ENCODE data around the gene TNNI3.
"Not testable (repeated sequence)": the region's sequence is repeated elsewhere in the genome, so short reads cannot be mapped to it uniquely, and the experiment has no call there.

Gene TNNI3

GRCh38 chr19:55173186-55173713 lies 15.7 kb upstream of the TNNI3 start:
- no peak for DNase-seq (ENCODE audit: low read depth)

DNA sequence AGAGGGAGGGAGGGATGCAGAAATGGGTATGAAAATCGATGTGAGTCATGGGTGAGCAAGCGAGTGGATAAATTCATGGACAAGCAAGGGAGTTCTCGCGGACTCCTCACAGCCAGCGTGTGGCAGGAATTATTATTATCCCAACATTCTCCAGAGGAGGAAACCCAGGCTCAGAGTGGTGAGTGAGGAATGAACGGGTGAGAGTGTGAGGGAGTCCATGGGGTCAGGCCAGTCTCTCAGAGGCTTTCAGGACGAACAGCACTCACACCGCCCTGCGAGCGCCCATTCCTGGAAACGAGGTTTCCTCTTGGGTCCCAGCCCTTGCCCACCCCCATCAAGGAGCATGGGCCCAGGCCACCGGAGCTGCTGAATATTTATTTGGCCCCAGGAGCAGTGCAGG lies 15.2 kb upstream of the TNNI3 start:
- no peak for DNase-seq (ENCODE audit: low read depth)

GRCh38 chr19:55172318-55172717 lies 14.8 kb upstream of the TNNI3 start:
- DNase-seq (ENCODE audit: low read depth): not testable (repeated sequence)

DNA sequence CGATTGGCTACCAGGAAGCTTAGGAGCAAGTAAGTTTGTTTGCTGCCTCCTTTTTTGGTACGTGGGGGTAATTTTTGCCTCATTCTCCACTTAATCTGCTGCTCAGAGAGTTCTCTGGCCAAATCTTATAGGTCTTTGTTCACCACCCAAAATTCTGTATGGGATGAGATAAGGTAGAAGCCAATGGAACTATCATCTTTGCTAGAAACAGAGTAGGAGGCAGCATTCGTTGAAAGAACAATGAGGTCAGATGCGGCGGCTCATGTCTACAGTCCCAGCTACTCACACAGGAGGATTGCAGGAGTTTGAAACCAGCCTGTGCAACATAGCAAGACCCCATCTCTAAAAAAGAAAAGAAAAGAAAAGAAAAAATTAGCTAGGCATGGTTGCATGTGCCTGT lies 13.9 kb upstream of the TNNI3 start:
- DNase-seq (ENCODE audit: low read depth): no peak

- DNase-seq (ENCODE audit: low read depth): no peak
Measured at GRCh38 chr19:55169136-55169535, 11.6 kb upstream of the TNNI3 start.

- no peak for DNase-seq (ENCODE audit: low read depth)
Measured at GRCh38 chr19:55166530-55167268, 9.2 kb upstream of the TNNI3 start, which contains the start of gene DNAAF3. DNAAF3 (minus strand) TSS chr19:55166613; CDS start chr19:55166413, 200 bp downstream.

- DNase-seq (ENCODE audit: low read depth): no peak
Measured at GRCh38 chr19:55165952-55166529, 8.5 kb upstream of the TNNI3 start.

DNA sequence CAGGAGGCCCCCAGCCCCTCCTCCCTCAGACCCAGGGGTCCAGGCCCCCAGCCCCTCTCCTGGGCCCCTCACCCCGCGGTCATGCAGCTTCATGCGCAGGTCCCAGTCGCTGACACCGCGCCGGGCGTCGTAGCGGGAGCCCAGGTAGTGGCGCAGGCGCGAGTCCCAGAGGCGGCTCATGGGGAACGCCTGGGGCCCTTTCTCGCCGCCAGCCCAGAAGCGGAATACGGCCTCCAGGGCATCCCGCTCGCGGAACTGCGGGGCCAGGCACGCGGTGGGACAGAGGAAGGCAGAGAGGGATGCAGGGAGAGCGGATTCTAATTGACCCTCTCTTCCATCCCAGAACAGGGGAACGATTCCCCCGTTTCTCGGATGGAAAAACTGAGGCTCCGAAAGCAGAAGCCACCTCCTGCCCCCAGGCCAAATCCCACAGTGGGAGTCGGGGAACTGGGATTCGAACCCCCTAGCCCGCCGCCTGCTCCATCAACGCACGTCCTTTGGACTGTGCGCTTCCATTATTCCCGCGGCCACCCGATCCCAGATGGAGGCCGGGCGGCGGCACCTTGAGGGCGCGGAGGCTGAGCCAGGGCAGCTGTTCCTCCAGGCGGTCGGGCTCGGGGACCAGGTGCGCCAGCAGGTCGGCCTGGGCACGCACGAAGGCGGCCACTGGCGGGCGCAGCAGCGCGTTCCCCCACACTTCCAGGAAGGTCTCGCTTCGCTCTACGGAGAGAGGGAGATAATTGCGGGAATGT lies 4.2 kb upstream of the TNNI3 start:
- no peak for DNase-seq (ENCODE audit: low read depth)

DNA sequence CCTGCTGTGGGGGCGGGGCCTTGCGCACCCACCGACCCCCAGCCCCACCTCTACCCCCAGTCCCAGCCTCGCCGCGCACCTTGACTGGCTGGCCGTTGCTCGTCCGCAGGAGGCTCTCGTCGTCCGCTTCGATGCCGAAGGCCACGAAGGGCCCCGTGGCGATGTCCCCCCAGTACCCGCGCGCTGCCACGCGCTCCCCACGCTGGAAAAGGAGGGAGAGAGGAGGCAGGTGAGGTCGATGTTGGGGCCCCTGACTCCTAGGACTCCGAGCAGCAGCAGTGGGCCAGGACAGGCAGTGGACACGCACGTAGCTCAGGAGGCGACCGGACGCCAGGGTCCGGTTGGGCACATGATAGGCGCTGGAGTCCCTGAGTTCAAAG lies 3.4 kb upstream of the TNNI3 start:
- DNase-seq (ENCODE audit: low read depth): no peak

- peak; percentile 65 for DNase-seq (ENCODE audit: low read depth)
Measured at GRCh38 chr19:55160128-55160985, 2.8 kb upstream of the TNNI3 start.

DNA sequence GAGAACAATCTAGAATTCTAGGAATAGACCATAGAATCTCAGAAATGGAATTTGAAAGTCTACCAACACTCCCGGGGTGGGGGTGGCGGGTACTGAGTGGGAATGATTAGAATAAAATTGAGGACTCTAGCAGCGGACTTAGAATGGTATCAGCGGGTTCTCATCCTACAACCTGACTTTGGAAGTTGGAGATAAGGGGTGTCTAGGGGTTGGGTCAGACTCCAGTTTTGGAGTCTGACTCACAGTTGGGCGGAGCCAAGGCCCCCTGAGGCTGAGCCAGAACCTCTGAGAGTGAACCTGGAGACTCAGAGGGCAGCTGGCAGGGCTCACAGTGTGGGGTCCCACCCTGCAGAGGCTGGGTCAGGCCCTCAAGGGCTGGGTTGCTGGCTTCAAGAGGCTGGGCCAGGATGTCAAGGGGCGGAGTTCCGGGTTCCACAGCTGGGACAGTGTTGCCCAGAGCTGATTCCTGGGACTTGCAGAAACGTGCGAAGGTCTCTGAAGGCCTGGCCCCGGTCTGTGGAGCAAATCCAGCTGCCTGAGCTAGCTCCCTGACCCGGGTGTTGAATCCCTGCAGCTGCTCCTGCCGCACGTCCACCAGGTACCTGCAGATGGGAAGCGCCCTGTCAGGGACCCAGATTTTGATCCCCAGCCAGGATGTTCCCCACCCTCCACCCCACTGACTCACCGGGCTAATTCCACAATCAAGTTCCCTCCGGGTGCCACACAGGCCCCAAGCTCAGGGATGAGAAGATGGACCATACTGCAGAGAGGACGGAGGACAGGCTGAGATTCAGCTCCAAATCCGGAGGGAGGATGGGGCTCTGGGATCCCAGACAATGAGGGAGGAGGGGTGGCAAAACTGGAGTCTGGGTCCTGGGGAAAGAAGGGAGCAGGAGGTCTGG lies 1.6 kb upstream of the TNNI3 start:
- no peak for DNase-seq (ENCODE audit: low read depth)

DNA sequence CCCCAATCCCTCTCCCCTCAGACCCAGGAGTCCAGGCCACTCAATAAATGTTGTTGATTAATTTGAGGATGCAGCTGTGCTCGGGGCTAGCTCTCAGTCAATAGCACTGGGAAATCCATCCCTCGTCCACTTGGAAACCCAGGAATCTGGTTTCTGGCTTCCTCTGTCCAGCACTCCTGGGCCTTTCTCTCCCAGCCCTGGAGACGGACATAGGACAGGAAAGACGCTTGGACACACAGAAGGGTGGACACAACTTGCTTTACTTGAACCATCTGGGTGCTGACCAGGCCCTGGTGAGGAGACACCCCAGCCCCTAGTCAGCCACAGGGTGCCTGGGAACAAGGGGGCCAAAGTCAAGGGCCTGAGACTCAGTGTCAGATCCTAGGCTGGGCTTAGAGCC lies 891 bp upstream of the TNNI3 start:
- no peak for DNase-seq (ENCODE audit: low read depth)

DNA sequence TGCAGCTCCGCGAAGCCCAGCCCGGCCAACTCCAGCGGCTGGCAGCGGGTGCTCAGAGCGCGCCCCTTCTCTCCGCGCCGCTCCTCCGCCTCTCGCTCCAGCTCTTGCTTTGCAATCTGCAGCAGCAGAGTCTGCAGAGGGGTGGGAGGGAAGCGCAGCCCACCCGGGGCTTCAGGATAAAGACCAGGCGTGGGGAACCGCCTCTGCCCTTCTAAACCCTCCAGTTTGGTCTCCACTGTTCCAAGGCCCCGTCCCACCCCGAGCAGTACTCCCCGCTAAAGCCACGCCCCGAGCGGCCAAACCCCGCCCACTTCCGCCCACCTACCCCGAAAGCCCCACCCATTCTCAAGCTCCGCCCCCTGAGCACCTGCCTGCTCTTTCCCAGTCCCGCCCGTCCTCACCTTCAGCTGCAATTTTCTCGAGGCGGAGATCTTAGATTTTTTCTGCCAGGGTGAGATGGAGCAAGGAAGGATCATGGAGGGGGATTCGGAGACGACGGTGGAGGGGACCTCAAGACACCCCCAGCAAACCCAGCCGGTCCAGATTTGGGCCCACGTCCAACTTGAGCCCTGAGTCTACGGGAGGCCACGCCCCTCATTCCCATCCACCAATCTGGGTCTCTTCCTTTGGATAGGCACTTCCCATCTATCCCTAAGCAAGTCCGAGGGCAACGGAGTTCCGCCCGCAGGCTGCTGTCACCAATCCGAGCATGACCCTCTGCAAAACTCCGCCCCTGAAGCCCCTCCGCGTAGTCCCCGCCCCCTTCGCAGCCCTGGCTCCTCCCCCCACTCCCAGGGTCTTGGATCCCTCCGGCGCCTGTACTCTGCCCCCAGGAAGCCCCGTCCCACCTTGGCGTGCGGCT lies 1.1 kb downstream of the TNNI3 start:
- DNase-seq (ENCODE audit: low read depth): no peak

- not testable (repeated sequence) for DNase-seq (ENCODE audit: low read depth)
Measured at GRCh38 chr19:55155784-55156183, 1.7 kb downstream of the TNNI3 start.

DNA sequence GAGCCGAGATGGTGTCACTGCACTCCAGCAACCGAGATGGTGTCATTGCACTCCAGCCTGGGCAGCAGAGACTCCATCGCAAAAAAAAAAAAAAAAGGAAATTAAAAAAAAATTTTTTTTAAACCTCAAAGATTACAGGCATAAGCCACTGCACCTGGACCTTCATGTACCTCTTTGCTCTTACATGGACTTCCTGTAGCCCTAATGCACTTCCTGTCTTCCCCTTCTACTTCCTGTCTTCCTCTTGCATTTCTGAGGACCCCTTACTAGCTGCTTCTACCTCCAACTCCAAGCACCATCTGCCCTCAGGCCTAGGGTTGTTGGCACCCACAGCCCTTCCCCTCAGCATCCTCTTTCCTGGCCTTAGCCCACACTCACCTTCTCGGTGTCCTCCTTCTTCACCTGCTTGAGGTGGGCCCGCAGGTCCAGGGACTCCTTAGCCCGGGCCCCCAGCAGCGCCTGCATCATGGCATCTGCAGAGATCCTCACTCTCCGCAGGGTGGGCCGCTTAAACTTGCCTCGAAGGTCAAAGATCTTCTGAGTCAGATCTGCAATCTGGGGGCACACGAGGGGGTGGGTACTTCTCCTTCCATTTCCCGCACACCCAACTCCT lies 3.8 kb downstream of the TNNI3 start:
- no peak for DNase-seq (ENCODE audit: low read depth)

- DNase-seq (ENCODE audit: low read depth): no peak
Measured at GRCh38 chr19:55152017-55152416, 5.5 kb downstream of the TNNI3 start.

GRCh38 chr19:55149078-55150003 lies 8.2 kb downstream of the TNNI3 start, which contains the start of gene TNNT1:
TNNT1 (minus strand) TSS chr19:55149206; CDS start chr19:55147157, 2,049 bp downstream.
- no peak for DNase-seq (ENCODE audit: low read depth)

- DNase-seq (ENCODE audit: low read depth): no peak
Measured at GRCh38 chr19:55147545-55148251, 9.8 kb downstream of the TNNI3 start.
